GM20000 (cell line): ENCODE measurements around the gene IFFO2.

ENCODE experiments used
- DNase-seq: peaks from one replicate; pipeline ENCODE4 v3.0.0; 2012; ENCODE audit warnings: low spot score
- CTCF ChIP-seq: IDR thresholded peaks from 2 replicates; pipeline ENCODE4 v1.5.1; 2012; ENCODE audit warnings: mild to moderate bottlenecking, control low read depth; ENCODE audit errors: extremely low read depth, missing control alignments

Gene IFFO2

GRCh38 chr1:18890706-18891425 is 65.6 kb downstream of the IFFO2 start:
- no peak for DNase-seq
- no peak for TF ChIP-seq CTCF

- no peak for DNase-seq
- no peak for TF ChIP-seq CTCF
Measured at GRCh38 chr1:18886003-18886335, 70.5 kb downstream of the IFFO2 start.

GRCh38 chr1:18885311-18886002 is 71.0 kb downstream of the IFFO2 start:
- DNase-seq, result no peak
- TF ChIP-seq CTCF, result no peak

- DNase-seq, result no peak
- TF ChIP-seq CTCF, result no peak
Measured at GRCh38 chr1:18884727-18885126, 71.7 kb downstream of the IFFO2 start.

GRCh38 chr1:18884419-18884717 is 72.1 kb downstream of the IFFO2 start:
- DNase-seq, result no peak
- TF ChIP-seq CTCF, result no peak

GRCh38 chr1:18883636-18884418 is 72.6 kb downstream of the IFFO2 start:
- DNase-seq, result peak; percentile 75
- peak; percentile 73 for TF ChIP-seq CTCF

GRCh38 chr1:18883079-18883478 is 73.4 kb downstream of the IFFO2 start:
- TF ChIP-seq CTCF, result no peak
- no peak for DNase-seq
